CD4-positive, alpha-beta T cell (primary cell): Measurements from ENCODE around the gene DYRK2. TPM values are rescaled to one million over a fixed set of nuclear protein-coding genes. Genes with fewer than 3 reads are reported as not detected.

Experiments used
- ATAC-seq: fragments of 200-7000 bp; cut with Tn5 transposase; one replicate; pipeline ENCODE4 v1.10.0; 2022; ENCODE audit warnings: mild to moderate bottlenecking; ENCODE audit not compliant: poor library complexity
- CTCF ChIA-PET: fragments of 350-600 bp; sonication (Branson Sonifier 250); formaldehyde crosslinking; loops from one replicate; lab custom pipeline; 2021; ENCODE audit warnings: antibody characterized with exemption, inconsistent platforms; lab: Charles Lee
- POLR2A ChIA-PET: fragments of 350-600 bp; sonication (Branson Sonifier 250); formaldehyde crosslinking; loops from one replicate; lab custom pipeline; 2021; ENCODE audit warnings: antibody characterized with exemption, inconsistent platforms; lab: Charles Lee
- DNase-seq, 14 experiments: peaks; one replicate each; pipeline ENCODE4 v3.0.0-alpha.2; 2013 to 2020; ENCODE audit warnings: mixed read lengths in 2 of 14
- H3K27ac ChIP-seq, 2 donors: one replicate each; pipeline versions ENCODE4 v1.5.1 to v1.7.0; 2013; ENCODE audit warnings: low read length in 2 of 2, low read depth in 1 of 2, mild to moderate bottlenecking in 1 of 2
- H3K27me3 ChIP-seq, 2 experiments: 1 replicate in 1 of 2; 2 replicates in 1 of 2; pipeline versions ENCODE4 v1.6.1 to v1.7.0; 2013; ENCODE audit warnings: low read length in 2 of 2, control low read depth in 1 of 2, mild to moderate bottlenecking in 1 of 2, moderate library complexity in 1 of 2; ENCODE audit not compliant: insufficient read depth in 2 of 2, control insufficient read depth in 1 of 2
- H3K36me3 ChIP-seq: one replicate; pipeline ENCODE4 v1.6.1; 2013; ENCODE audit warnings: low read length, control low read depth; ENCODE audit not compliant: insufficient read depth
- H3K4me1 ChIP-seq: one replicate; pipeline ENCODE4 v1.6.1; 2013; ENCODE audit warnings: low read length, control low read depth; ENCODE audit not compliant: insufficient read depth
- H3K4me3 ChIP-seq: one replicate; pipeline ENCODE4 v1.5.1; 2013; ENCODE audit warnings: mild to moderate bottlenecking, low read length, moderate library complexity
- H3K9me3 ChIP-seq, 2 experiments: 1 replicate in 1 of 2; 2 replicates in 1 of 2; pipeline versions ENCODE4 v1.6.1 to v1.7.0; 2013; ENCODE audit warnings: low read length in 2 of 2, mild to moderate bottlenecking in 2 of 2, control low read depth in 1 of 2, moderate library complexity in 1 of 2; ENCODE audit not compliant: control insufficient read depth in 1 of 2, insufficient read depth in 1 of 2
- H3K27ac Mint-ChIP-seq: one replicate; pipeline ENCODE4 v1.8.0; 2020; ENCODE audit warnings: mixed read lengths
- H3K27me3 Mint-ChIP-seq: one replicate; pipeline ENCODE4 v1.8.0; 2021; ENCODE audit warnings: mixed read lengths
- H3K36me3 Mint-ChIP-seq: one replicate; pipeline ENCODE4 v1.8.0; 2021; ENCODE audit warnings: low read depth, mixed read lengths
- H3K4me1 Mint-ChIP-seq: one replicate; pipeline ENCODE4 v1.8.0; 2021; ENCODE audit warnings: low read depth, mixed read lengths
- H3K4me3 Mint-ChIP-seq: one replicate; pipeline ENCODE4 v1.8.0; 2020; ENCODE audit warnings: mild to moderate bottlenecking, mixed read lengths
- H3K9me3 Mint-ChIP-seq: one replicate; pipeline ENCODE4 v1.8.0; 2020; ENCODE audit warnings: mixed read lengths
- intact Hi-C, 2 experiments: fragments of 100-400 bp; cut with DNase I in 1 of 2; cut with micrococcal nuclease in 1 of 2; formaldehyde crosslinking; loops; one replicate each; pipeline versions ENCODE4 v1.15.1 to v1.9.0; 2023 to 2025; cut with DNase I, micrococcal nuclease
- total RNA-seq, 174 experiments: library from RNA in 2 of 174; stranded (reverse) in 2 of 174; gene quantifications; one replicate each; pipeline ENCODE4 v1.2.3 and lab custom pipeline; 2021 to 2026
- TF ChIP-seq, protein P1 (sequence below): fragments of 200-600 bp; IDR thresholded peaks from one replicate; pipeline ENCODE4 v1.8.0; 2022; ENCODE audit warnings: antibody characterized with exemption, mild to moderate bottlenecking

The DYRK2 gene
- total RNA-seq, 2 experiments from 2014 or later: 123 to 135 TPM

DNA sequence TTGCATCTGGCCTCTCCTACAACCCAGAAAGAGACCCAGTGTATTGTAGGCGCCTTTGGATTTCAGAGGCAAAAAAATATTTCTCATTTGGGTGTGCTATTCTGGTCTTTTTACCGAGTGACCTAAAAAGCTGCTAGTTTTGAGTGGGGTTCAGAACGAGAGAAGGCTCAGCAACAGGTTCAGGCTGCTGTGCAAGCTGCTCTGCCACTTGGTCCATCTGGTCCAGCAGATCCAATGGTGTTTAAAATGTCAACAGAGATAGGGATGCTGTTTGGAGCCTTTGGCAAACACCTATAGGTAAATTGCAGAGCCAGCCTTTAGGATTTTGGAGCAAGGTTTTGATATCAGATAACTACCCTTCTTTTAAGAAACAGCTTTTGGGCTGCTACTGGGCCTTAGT is 25.3 kb upstream of the DYRK2 start:
- no peaks in the 10 kb centered on the region for H3K27me3 ChIP-seq
- no peak for DNase-seq
- TF ChIP-seq, protein P1, sequence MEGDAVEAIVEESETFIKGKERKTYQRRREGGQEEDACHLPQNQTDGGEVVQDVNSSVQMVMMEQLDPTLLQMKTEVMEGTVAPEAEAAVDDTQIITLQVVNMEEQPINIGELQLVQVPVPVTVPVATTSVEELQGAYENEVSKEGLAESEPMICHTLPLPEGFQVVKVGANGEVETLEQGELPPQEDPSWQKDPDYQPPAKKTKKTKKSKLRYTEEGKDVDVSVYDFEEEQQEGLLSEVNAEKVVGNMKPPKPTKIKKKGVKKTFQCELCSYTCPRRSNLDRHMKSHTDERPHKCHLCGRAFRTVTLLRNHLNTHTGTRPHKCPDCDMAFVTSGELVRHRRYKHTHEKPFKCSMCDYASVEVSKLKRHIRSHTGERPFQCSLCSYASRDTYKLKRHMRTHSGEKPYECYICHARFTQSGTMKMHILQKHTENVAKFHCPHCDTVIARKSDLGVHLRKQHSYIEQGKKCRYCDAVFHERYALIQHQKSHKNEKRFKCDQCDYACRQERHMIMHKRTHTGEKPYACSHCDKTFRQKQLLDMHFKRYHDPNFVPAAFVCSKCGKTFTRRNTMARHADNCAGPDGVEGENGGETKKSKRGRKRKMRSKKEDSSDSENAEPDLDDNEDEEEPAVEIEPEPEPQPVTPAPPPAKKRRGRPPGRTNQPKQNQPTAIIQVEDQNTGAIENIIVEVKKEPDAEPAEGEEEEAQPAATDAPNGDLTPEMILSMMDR: no peak
- Mint-ChIP-seq H3K4me3 (no peak overlapping the region), H3K27ac (no peak overlapping the region), H3K27me3 (no peaks in the 10 kb centered on the region), H3K9me3 (no peaks in the 10 kb centered on the region), H3K36me3 (no peaks in the 10 kb centered on the region), H3K4me1 (peaks cover 33% of the 10 kb centered on the region)
- intact Hi-C loops: no loop called here
- H3K27ac ChIP-seq: no peak overlapping the region
- H3K9me3 ChIP-seq: no peaks in the 10 kb centered on the region
- no peak overlapping the region for H3K4me3 ChIP-seq
- CTCF ChIA-PET: no interaction called here
- no peaks in the 10 kb centered on the region for H3K4me1 ChIP-seq
- no peaks in the 10 kb centered on the region for H3K36me3 ChIP-seq
- ATAC-seq: no peak
- POLR2A ChIA-PET: interaction anchor here (1.0 kb wide), 1 partner anchor 339 kb away, joined by 3 read pairs; no protein-coding TSS in a partner anchor

GRCh38 chr12:67624355-67624754 is 24.2 kb upstream of the DYRK2 start:
- DNase-seq (no peak), ATAC-seq (no peak)
- intact Hi-C loops: no loop called here
- no peaks in the 10 kb centered on the region for H3K36me3 ChIP-seq
- no peaks in the 10 kb centered on the region for H3K27me3 ChIP-seq
- Mint-ChIP-seq H3K36me3 (no peaks in the 10 kb centered on the region), H3K27ac (no peak overlapping the region), H3K4me3 (no peak overlapping the region), H3K9me3 (no peaks in the 10 kb centered on the region), H3K27me3 (no peaks in the 10 kb centered on the region), H3K4me1 (peaks cover 43% of the 10 kb centered on the region)
- POLR2A ChIA-PET: no interaction called here
- peaks cover 8% of the 10 kb centered on the region for H3K4me1 ChIP-seq
- H3K27ac ChIP-seq: no peak overlapping the region
- CTCF ChIA-PET: no interaction called here
- H3K4me3 ChIP-seq: no peak overlapping the region
- TF ChIP-seq, protein P1: no peak
- H3K9me3 ChIP-seq: no peaks in the 10 kb centered on the region

DNA sequence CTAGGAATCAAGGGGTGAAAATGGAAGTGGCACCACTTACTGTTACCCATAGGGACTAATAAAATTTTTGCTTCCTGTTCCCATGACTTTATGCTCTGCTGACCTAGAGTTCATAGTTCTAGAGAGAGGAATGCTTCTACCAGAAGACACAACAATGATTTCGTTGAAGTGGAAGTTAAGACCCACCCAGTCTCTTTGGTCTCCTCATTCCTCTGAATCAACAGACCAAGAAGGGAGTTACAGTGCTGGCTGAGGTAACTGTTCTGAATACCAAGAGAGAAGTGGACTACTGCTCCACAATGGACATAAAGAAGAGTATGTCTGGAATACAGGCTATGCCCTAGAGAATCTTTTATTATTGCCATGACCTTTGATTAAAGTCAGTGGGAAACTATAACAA is 23.5 kb upstream of the DYRK2 start:
- Mint-ChIP-seq H3K36me3 (no peaks in the 10 kb centered on the region), H3K4me3 (no peak overlapping the region), H3K27me3 (no peaks in the 10 kb centered on the region), H3K9me3 (no peaks in the 10 kb centered on the region), H3K27ac (no peak overlapping the region), H3K4me1 (peaks cover 50% of the 10 kb centered on the region)
- DNase-seq (no peak), ATAC-seq (no peak)
- Histone ChIP-seq H3K9me3 (no peaks in the 10 kb centered on the region), H3K4me3 (no peak overlapping the region), H3K27me3 (no peaks in the 10 kb centered on the region), H3K4me1 (peaks cover 14% of the 10 kb centered on the region), H3K36me3 (no peaks in the 10 kb centered on the region), H3K27ac (no peak overlapping the region)
- ChIA-PET CTCF (no interaction called here), POLR2A (no interaction called here)
- intact Hi-C loops: no loop called here
- TF ChIP-seq, protein P1: no peak
